Activated CD4-positive, CD25-positive, alpha-beta regulatory T cell (primary cell): ENCODE measurements around the gene TUBA1C.
A peak's percentile ranks its signal among the peaks of the same experiment; 100 is the strongest.
"Not testable (repeated sequence)": the region's sequence is repeated elsewhere in the genome, so short reads cannot be mapped to it uniquely, and the experiment has no call there.

ENCODE experiments used
- DNase-seq, 4 experiments: peaks; one replicate each; lab custom pipeline; 2025; lab: John Stamatoyannopoulos, UW

Gene TUBA1C

DNA sequence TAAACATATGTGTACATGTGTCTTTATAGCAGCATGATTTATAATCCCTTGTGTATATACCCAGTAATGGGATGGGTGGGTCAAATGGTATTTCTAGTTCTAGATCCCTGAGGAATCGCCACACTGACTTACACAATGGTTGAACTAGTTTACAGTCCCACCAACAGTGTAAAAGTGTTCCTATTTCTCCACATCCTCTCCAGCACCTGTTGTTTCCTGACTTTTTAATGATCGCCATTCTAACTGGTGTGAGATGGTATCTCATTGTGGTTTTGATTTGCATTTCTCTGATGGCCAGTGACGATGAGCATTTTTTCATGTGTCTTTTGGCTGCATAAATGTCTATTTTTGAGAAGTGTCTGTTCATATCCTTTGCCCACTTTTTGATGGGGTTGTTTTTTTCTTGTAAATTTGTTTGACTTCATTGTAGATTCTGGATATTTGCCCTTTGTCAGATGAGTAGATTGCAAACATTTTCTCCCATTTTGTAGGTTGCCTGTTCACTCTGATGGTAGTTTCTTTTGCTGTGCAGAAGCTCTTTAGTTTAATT lies 45.6 kb downstream of the TUBA1C start:
- not testable (repeated sequence) for DNase-seq

DNA sequence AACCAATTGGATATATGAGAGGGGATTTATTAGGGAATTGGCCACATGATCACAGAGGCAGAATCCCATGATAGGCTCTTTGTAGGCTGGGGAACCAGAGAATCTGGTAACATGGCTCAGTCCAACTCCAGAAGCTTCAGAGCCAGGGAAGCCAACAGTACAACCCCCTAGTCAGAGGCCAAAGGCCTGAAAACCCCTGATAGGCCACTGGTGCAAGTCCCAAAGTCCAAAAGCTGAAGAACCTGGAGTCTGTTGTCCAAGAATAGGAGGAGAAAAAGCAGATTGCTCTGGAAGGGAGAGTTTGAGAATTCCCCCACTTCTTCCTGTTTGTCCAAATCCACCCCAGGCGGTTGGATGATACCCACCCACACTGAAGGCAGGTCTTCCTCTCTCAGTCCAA lies 49.9 kb downstream of the TUBA1C start:
- no peak for DNase-seq

DNA sequence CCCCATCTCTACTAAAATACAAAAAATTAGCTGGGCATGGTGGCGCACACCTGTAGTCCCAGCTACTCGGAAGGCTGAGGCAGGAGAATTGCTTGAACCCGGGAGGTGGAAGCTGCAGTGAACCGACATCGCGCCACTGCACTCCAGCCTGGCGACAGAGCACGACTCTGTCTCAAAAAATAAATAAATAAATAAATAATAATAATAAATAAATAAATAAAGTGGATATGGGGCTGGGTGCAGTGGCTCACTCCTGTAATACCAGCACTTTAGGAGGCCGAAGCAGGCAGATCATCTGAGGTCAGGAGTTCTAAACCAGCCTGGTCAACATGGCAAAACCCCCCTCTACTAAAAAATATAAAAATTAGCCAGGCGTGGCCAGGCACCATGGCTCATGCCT lies 52.2 kb downstream of the TUBA1C start:
- not testable (repeated sequence) for DNase-seq

DNA sequence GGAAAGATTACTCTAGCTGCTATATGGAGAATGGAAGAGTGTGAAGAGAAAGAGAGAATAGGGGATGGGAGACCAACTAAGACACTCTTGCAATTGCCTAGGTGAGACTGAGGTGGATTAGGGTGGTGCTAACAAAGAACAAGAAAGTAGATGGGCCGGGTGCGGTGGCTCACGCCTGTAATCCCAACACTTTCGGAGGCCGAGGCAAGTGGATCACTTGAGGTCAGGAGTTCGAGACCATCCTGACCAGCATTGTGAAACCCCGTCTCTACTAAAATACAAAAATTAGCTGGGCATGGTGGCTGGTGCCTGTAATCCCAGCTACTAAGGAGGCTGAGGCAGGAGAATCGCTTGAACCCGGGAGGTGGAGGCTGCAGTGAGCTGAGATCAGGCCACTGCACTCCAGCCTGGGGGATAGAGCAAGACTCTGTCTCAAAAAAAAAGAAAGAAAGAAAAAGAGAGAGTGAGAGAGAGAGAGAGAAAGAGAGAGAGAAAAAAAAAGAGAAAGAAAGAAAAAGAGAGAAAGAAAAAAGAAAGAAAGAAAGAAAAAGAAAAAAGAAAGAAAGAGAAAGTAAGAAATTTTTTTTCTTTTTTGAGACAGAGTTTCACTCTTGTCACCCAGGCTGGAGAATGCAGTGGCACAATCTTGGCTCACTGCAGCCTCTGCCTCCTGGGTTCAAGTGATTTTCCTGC lies 55.7 kb downstream of the TUBA1C start:
- DNase-seq, result not testable (repeated sequence)

DNA sequence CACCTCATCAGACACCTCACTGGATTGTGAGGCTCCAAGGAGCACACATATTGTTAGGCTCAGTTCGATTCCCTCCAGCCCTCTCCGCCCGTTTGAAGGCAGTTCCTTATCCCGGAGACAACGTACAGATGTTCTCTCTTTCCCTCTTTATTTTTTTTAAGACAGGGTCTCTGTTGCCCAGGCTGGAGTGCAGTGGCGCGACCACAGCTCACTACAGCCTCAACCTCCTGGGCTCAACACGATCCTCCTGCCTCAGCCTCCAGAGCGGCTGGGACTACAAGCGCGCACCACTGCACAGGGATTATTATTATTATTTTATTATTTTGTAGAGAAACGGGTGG lies 57.5 kb downstream of the TUBA1C start:
- no peak for DNase-seq

DNA sequence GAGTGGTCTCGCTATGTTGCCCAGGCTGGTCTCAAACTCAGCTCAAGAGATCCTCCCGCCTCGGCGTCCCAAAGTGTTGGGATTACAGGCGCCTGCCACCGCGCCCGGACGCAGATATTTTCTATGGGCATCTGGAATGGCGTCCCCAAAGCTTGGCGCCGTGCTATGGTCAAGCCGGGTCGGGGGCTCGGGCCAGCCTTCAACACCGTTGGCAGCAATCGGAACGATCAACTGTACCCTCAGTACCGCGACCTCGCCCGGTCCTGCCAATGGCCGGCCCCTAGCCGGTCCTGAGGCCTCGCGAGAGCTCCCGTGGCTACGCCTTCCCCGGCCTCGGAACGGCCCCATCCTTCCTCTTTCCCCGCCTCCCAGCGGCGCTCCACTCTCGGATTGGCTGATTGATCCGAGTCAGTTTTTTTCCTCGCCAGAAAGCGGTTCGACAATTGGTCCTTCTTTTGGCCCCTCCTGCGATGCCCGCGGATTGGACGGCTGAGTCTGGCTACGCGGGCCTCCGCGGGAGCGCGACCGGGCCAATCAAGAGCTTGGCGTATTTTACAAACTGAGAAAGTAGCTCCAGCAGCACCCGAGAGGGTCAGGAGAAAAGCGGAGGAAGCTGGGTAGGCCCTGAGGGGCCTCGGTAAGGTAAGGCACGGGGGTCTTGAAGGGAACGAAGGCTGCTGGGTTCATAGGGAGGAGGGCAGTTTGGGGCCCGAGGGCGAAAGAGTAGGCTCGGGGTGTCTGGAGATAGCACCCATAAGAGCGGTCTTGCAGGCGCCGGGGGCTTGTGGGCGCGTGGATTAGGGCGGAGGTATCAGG lies 58.0 kb downstream of the TUBA1C start, which contains the start of gene TROAP:
Gene TROAP, plus strand, starts transcription at position 548 of the 816 bp plus-strand sequence. CDS start 354 bp downstream, outside the sequence.
- peak; percentile 88 to 95 (median 94) for DNase-seq

DNA sequence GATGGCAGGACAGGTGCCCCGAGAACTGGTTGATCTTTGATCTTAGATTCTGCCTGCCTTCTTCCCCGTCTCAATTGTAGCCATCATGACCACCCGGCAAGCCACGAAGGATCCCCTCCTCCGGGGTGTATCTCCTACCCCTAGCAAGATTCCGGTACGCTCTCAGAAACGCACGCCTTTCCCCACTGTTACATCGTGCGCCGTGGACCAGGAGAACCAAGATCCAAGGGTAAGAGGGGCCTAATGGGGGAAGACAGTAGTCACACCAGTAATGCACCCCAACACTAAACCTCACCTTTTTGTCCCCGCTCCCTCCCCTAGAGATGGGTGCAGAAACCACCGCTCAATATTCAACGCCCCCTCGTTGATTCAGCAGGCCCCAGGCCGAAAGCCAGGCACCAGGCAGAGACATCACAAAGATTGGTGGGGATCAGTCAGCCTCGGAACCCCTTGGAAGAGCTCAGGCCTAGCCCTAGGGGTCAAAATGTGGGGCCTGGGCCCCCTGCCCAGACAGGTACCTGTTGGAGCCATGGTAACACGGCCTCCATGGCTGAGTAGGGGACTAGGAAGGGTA lies 58.7 kb downstream of the TUBA1C start:
- DNase-seq, result no peak
